Measurements from ENCODE around the gene RFXANK.
"Not testable (repeated sequence)": the region's sequence is repeated elsewhere in the genome, so short reads cannot be mapped to it uniquely, and the experiment has no call there.

The RFXANK gene

DNA sequence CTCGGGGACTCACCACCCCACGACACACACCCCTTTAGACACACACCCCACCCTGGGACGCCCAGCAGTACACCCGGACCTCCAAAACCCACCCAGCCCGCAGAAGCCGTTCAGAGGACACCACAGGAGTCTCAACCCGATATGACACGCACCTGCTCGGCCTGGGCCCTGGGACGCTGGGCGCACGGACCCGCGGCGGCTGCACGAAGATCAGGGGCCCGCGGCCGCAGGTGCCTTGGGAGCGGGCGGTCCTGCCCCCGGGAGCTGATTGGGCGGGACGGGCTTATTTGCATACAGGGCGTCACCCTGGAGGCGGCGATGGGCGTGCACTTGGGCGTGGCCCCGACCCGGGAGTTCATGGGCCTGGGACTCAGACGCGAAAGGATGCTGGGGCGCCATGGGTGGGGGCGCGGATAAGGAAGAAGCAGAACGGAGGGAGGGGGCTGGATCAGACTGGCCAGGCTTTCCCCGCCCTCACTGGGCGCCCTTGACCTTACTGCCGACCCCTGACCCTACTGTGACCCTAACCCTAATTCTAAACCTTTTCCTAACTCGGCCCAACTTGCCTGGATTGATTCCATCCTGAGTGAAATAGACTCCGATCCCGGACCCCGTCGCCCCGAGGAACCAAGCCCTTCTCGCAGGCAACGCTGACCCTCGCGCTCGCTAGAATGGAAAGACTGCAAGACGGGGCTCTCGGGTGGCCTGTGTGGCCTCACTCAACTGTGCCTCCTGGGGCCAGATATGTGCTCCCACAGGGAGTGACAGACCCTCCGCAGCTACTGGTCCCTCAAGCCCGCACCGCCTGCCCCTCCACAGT, 21.8 kb upstream of the RFXANK start, which contains the start of gene MEF2B:
Gene MEF2B (minus strand): TSS at position 211 of the 820 bp plus-strand sequence. CDS start 19,528 bp downstream, outside the sequence.
- peak; percentile 59 for DNase-seq

DNA sequence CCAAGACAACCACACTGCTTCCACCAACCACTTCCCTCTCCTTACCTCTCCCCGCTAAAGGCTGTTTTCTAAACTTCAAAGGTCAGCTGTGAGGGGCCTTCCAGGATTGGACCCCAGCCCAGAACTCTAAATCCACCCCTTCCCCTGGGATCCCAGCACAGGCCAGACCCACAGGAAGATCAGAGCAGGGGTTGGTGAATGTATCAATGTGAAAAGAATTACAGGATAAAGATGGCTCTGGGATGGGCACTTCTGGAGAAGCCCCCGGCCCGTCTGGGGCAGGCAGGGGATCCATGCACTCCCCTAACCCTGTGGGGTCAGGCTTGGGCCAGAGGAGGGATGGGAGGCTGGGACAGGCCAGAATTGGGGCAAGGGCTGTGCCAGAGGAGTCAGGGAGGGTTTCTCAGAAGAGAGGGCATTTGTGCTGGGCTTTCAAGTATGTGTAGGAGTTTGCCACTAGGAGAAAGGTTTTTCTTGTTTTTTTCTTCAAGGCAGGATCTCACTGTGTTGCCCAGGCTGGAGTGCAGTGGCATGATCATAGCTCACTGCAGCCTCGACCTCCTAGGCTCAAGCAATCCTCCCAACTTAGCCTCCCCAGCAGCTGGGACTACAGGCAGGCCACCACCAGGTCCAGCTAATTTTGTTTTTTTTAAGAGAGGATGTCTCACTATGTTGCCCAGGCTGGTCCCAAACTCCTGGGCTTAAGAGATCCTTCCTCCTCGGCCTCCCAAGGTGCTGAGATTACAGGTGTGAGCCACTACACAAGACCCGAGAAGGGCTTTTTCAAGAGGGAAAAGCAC, 21.0 kb upstream of the RFXANK start:
- DNase-seq, result no peak

DNA sequence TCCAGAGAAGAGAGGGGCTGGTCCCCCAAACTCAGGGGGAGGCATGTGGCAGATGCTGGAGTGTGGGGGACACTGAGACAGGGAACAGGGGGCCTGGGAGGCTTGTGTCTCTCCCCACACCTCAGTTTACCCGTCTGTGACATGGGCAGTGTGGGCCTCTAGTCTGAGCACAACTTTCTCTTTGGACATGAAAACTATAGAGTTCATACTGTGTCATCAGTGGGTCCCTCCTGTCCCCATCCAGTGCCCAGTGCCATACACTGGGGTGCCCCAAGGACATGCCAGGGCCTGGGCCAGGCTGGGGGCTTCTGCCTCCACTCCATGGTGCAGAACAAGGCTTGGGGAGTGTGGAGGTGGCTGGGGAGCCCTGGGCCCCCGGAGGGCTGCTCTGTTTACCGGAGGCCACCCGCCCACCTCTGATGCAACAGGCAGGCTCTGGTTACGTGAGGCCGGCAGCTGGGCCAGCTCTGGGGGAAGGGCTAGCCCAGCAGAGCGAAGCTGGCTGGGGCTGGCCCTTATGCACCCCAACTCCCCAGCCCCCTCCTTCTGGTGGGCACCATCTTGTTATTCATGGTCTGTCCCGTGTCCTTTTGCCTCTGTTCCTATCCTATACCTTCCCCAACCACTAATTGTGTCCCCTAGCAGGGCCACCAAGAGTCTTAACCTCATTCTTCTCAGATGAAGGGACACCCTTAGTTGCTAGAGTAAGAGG, 20.1 kb upstream of the RFXANK start:
- DNase-seq, result no peak

DNA sequence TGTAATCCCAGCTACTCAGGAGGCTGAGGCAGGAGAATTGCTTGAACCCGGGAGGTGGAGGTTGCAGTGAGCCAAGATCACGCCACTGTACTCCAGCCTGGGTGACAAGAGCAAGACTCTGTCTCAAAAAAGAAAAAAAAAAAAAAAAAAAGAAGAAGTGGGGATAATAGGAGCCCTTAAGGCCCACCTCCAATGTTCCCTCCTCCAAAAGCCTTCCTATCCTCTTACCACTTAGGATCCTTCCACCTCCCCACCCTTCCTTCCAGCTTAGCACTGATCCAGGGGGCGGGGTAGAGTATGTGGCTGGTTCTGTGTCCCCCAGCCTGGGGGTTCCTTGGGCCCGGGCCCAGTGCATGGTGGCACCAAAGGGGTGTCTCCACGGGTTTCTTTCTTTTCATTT, 18.8 kb upstream of the RFXANK start:
- DNase-seq, result not testable (repeated sequence)

DNA sequence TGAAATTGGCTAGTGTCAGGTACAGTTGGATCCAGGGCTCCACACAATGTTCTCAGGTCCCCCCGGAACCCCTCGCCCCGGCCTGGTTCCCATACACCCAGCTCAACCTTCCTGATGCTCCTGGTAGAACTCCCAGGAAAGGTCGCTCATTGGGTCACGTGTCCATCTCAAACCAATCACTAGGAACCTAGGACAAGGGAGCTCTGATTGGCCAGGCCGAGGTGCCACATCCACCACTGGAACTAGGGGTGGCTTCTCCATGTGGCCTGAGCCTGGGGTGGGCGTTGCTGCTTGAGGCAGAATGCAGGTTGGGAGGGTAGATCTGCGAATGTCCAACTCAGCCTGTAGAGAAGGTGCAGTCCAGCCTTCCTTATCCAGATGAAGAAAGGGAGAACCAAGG, 15.1 kb upstream of the RFXANK start:
- DNase-seq, result no peak

DNA sequence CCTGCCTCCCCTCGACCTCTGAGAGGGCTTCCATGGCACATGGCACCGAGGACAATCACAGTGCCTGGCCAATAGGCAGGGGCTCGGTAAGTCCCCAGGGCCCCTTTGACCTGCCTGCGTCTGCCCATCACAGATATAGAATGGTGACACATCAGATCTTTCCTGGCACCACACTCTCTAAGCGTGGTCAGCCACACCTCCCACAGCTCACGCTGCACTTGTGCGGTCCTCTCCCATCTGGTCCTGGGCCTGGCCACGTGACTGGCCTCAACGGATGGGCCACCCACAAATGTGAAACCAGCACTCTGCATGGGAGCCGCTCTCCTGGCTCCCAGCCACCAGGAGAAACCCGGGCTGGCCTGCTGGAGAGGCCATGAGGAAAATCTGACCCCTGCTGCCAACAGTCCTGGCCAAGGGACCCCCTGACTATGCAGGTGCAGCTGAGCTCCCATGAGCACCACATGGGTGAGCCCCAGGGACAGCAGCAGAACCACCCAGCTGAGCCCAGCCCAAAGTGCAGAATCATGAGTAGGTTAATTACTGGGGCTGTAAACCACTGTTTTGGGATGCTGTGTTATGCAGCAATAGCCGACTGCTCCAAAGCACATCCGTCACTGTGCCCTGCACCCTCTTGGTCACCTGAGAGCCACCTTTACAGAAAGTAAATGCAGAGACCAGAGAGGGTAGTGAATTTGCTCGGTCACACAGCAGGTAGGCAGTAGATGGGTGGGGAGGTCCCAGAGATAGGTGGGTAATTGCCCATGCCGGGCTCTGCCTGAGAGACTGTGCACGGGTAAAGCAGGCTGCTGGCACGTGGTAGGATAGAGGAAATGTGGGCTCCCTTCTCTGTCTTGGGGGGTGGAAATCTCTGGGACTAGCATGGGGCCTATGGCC, 12.3 kb upstream of the RFXANK start:
- no peak for DNase-seq

DNA sequence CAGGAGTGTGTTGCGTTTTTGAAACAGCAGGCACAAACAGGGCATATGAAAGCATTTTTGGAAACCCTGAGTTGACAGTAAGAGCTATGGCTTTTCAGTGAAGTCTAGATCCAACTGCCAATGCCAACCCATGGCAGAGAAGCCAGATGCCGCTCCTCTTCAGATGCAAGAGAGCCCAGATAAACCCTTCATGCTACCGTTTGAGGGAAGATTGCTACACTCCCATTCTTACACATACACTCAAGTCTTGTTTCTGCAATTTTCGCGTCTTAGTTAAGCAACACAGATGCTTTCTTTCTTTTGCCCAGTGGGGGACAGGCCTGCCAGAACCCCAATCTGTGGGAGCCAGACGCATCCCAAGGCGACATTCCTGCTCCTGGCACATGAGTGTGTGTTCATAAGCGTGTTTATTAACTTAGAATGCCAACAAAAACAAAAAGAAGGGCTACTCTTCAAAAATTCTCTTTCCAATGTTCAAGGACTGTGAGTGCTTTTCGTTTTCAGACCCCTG, 10.5 kb upstream of the RFXANK start:
- DNase-seq, result no peak

DNA sequence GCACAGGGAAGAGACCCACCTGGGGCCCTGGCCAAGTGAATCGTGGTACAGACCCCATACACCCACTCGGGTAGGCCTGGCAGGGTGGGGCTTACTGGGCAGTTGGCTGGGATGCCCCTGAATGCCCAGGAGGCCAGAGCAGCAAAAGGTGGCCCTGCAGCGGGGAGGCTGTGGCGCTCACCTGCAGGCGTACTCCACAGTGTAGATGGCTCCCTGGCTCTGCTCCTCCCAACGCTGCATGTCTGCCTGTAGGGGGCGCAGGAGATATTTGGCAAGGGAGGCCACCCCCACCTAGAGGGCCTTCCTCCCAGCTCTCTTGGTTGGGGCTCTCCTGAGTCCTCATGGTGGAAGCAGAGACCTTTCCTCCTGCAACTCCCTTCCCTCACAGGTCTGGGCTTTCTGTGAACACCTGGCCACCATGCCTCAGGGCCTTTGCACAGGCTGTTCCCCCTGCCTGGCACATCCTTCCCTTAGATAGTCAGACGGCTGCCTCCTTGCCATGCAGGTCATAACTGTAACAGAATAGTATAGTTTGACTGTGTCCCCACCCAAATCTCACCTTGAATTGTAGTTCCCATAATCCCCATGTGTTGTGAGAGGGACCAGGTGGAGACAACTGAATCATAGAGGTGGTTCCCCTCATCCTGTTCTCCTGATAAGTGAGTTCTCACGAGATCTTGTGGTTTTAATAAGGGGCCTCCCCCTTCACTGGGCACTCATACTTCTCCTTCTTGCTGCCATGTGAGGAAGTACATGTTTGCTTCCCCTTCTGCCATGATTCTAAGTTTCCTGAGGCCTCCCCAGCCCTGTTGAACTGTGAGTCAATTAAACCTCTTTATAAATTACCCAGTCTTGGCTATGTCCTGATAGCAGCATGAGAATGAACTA, 6.0 kb upstream of the RFXANK start:
- peak; percentile 60 for DNase-seq

DNA sequence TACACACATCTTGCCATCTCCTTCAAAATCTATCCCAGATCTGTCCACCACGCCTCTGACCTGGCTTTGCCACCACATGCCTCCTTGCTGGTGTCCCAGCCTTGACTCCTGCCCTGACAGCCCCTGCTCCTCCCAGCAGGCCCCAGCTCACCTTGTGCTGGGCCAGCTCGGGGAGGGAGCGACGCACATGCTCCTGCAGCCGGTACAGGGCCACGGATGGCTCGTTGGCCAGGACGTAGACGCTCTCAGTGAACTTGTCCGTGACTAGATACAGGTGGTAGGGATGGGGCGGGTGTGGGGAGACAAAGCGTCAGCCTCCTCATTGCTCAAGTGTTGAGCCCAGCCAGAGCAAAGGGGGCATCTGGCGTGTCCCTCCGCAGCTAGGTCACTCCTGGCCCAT, 5.3 kb upstream of the RFXANK start:
- DNase-seq, result no peak

DNA sequence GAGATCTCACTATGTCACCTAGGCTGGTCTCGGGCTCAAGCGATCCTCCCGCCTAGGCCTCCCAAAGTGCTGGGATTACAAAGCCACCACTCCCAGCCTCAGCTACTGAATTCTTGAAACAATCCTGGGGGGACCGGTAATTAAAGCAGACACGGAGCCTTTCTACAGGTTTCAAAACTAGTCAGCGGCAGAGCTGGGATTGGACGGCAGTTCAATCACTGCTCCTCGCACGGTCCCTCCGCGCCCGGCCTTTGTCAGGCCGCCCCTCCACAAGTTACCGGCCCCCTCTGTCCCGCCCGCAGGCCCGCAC, 335 bp upstream of the RFXANK start:
- DNase-seq, result no peak

DNA sequence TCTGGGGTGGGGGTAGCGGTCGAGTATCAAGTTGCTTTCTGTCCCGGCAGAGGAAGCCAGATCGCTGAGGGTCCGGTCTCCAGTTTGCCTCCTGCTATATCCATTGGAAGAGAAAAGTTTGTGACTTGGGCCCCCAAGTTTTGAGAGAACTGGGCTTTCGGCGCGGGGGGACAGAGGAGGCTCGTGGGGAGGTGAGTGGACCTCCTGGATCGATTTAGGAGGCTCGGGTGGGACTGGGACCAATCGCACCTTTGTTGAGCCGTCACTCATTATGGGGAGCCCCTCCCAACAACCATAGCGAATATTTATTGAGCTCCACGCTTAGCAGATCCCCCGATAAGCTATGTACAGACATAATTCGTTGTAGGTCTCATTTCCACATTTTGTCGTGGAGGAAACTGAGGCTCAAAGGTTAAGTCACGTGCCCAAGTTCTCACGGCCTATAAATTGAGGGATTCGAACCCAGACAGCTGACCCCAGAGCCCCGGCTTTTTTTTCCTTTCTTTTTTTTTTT, 909 bp downstream of the RFXANK start:
- no peak for DNase-seq

DNA sequence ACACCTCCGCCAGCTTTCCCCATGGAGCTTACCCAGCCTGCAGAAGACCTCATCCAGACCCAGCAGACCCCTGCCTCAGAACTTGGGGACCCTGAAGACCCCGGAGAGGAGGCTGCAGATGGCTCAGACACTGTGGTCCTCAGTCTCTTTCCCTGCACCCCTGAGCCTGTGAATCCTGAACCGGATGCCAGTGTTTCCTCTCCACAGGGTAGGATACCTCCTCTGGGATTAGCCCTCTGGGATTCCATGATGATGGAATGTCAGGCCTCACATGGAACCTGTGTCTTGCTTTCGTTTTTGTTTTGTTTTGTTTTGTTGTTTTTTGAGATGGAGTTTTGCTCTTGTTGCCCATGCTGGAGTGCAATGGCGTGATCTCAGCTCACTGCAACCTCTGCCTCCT, 1.9 kb downstream of the RFXANK start:
- no peak for DNase-seq

DNA sequence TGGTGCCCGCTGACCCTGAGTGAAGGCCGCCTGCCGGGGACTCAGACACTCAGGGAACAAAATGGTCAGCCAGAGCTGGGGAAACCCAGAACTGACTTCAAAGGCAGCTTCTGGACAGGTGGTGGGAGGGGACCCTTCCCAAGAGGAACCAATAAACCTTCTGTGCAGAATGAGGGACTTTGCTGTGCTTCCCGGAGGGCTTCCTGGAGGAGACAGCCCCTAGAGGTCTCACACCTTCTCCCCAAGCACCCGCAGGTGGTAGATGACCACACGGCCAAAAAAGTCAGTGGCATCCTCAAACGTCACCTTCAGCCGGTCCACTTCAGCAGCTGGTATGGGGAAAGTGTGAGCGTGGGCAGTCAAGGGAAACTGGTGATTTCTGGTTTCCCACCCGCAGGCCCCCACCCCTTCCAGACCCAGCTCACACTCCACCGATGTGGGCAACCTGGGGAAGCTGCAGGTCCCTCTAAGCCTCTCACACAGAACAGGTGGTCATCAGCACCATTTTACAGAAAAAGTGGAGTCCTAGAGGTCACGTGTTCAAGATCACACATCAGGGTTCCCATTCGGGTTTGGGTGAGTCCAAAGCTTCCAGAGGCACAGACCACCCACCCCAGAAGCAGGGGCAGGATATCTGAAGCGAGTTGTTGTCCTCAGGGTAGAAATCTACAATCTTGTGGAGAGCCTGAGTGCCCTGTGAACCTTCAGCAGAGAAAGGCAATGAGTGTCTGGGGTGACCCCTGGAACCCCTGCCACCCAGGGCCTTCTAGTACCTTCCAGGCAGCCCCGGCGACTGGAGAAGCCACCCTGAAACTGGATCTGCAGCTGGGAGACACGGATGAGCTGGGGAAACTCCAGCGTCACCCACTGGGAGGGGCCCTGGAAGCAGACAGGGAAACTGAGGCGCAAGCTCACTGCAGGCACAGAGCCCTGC, 9.9 kb downstream of the RFXANK start:
- DNase-seq, result no peak

DNA sequence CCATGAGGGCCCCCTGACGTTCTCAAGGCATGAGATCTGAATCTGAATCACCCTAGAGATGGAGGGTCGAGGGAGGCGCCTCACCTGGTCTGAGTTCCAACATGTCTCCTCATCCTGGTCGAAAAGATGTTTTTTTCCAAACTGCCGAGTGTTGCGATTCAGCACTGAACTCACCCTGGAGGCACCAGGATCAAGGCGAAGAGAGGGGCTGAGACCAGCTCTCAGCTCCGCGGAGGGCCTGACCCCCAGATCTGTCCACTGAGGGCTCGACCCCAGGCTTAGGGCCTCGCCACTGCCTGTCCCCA, 10.6 kb downstream of the RFXANK start:
- DNase-seq, result no peak

DNA sequence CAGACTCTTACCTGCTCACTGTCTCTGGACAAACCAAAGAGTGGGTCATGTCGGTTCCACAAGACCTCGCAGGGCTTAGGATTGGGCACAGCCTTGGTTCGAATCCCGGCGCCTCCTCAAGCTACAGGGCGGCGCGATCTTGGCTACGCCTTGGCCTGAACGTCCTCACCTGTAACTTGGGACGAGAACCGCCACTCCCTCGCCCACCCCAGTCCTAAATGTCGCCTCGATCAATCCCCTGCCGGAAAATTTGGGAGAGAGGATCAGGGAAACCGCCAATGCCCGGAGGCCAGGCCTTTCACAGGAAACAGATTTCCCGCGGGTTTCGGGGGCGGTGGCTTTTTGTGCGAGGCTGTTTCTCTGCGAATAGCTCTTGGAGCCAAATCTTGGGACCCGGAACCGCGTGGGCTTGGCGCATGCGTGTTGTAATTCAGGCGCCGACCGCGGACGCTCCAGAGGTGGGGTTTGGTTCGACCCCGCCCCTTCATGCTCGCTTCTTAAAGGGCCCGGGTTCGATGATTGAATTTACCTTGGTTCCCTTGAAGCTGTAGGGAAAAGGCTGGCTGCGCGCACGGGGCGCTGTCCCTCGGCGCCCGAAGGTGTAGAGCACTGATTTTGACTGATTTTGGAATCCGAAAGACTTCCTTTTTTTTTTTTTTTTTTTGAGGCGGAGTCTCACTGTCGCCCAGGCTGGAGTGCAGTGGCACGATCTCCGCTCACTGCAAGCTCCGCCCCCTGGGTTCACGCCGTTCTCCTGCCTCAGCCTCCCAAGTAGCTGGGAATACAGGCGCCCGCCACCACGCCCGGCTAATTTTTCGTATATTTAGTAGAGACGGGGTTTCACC, 11.2 kb downstream of the RFXANK start, which contains the start of gene NR2C2AP:
Gene NR2C2AP (minus strand): TSS at position 403 of the 845 bp plus-strand sequence. CDS start 354 bp downstream, at position 49.
- DNase-seq, result peak; percentile 91

DNA sequence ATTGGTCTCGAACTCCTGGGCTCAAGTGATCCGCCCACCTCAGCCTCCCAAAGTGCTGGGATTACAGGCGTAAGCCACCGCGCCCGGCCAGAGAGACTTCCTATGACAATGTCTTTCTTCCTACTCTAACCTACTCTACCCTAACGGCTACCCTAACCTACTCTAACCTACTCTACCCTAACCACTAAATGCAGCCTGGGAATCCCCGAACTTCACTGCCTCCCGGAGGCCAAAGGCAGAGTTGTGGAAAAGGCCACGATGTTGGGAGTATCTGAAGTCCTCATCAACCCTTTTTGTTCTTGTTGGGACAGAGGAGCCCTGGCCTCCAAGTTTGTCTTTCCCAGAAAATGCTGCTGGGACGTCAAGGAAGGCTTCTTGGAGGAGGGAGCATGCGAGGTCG, 12.1 kb downstream of the RFXANK start:
- no peak for DNase-seq

DNA sequence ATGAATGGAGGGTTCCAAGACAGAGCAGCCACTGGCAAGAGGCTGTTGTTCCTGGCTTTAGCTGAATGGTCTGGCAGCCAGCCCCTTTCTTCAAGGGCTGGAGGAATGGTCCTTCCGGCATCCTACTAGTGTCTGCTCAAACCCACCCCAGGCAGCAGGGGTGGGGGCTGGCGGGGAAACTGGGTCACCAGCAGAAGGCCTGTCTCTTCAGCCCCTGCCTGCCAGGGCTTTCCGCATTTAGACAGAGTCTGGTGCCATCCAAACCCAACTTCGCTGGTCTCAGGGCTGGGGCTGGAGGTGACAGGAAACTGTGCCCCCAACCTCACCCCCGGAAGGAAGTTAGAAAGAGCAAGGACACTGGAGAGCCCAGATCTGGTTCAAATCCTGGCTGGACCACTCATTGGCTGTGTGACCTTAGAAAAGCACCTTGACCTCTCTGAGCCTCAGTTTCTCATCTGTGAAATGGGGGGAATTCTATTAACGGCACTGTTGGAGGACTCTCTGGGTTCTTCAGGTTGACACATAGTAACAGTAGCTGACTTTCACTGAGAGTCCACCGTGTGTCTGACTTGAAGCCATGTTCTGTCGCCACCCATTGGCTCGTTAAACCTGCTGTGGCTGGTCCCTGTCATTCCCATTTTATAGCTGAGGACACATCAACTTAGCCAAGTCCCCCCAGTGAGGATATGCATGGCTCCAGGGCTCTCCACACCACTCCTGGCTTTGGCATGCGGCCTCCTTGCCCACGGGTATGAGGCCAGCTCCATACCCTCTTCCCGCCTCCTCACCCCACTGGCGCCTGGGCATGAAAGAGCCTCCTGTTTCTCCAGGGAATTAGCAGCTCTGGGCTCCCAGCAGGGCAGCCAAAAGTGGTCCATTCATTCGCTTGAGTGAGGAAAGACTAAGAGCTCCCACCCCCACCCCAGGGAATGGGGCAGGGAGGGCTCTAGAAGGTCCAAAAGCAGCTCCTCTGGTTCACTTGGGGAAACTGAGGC, 13.7 kb downstream of the RFXANK start:
- DNase-seq, result no peak

DNA sequence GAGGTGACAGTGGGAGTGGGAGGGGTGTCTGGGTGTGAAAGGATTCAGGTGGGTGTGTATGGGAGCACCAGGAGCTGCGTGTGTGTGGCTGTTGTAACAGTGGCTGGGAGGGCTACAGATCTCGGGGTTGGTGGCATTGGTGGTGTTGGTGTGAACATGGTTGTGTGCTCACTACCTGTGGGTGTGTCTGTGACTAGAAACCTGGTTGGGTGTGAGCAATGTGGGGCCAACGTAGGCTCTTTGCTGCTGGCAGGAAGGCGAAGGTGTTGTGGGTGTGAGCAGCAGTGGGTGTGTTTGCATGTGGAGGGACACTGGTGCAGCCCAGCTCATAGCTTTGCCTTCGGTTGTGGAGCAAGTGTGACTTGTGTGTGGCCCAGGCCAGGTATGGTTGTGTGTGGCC, 14.9 kb downstream of the RFXANK start:
- DNase-seq, result no peak

All from COR-L47 (cell line).